NOMO-1 treated with DMSO at 0.1 percent for 48 hours (cell line): Measurements from ENCODE around the gene ABCA7.
"Not testable (repeated sequence)": the region's sequence is repeated elsewhere in the genome, so short reads cannot be mapped to it uniquely, and the experiment has no call there.

Source experiments
- DNase-seq: peaks from one replicate; lab custom pipeline; 2025; ENCODE audit not compliant: unreplicated experiment; lab: John Stamatoyannopoulos, UW

ABCA7 gene

DNA sequence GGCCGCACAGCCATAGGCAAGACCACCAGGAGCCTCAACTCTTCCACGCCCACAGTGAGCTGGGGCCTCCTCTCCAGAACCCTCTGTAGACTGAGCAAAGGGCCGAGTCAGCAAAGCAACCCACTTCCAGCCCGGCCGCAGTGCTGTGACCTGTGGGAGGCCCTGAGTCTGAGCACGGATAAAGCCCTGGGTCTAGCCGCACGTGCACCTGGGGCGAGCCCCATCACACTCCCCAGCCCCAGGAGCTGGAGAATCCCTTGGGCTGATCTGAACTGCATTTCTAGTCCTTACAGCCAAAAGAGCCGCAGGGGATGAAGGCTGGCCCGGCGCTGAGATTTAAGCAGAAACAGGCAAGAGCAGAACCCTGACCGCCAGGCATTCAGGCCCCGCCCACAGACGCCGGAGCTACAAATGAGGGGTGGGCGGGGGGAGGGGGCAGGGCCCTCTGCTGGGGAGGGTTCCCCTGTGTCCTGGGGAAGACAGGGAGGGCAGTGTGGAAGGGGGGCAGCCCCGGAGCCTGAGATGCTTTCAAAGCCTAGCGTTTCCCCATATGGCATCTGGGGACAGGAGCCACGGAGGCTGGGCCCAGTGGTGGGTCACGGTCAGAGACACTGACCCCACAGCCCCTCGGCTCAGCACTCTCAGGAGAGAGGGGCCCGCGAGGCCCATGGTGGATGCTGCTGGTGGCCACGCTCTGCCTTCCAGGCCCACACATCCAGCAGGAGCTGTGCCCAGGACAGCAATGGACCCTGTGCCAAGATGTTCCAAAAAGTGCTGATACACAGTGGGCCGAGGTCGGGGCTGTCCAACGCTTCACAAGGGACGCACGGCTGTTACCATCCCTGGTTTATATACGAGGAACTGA lies 23.9 kb upstream of the ABCA7 start:
- no peak for DNase-seq

DNA sequence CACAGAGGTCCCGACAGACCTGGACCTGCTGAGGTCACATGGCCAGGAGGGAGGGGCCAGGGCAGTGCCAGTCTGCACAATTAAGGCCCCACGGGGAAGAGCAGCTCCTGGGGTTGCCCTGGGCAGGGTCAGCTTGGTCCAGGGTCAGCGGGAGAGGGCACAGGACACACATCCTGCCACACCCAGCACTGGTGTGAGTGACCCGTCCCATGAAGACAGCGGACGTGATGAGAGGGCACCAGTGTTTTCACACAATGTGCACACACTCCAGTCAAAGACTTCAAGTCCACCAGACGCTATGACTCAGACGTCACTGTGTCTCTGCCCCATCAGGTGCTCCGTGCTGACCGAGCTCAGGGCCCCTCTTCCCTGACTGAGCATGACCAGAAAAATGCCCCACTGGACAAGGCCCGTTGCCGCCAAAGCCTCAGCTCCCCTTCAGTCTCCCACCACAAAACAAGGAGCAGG lies 23.2 kb upstream of the ABCA7 start:
- no peak for DNase-seq

DNA sequence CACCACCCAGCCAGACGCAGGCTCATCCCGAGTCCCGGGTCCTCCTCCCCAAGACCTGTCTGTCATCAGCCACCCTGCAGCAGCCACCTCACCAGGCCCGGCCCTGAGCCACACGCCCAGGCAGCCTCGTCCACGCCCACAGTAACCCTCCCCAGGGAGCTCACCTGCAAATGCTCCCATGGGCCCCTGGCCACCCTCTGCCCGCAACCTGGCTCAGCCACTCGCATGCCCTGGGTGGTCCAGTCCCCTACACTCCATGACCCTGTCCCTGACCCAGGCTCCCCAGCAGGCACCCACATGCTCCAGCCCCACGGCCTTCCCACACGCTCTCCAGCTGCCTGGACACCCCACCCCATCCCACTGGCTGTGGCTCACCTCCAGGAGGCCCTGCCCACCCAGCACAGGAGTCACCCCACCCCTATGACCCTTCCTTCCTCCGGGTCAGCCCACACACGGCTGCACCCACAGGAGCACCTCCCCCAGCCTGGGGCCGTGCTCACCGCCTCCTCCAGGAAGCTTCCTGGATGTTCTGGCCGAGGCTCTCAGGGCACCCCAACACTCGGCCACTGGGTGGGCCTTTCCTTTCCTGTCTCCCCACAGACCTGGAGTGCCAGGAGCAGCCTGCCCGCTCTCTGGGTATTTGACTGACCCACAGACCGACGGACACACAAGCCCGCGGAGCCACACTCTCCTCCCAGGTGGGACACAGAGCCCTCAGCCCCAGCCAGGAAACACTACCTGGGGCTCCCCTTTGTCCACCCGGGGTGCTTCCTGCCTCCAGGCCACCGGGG lies 22.6 kb upstream of the ABCA7 start:
- no peak for DNase-seq

DNA sequence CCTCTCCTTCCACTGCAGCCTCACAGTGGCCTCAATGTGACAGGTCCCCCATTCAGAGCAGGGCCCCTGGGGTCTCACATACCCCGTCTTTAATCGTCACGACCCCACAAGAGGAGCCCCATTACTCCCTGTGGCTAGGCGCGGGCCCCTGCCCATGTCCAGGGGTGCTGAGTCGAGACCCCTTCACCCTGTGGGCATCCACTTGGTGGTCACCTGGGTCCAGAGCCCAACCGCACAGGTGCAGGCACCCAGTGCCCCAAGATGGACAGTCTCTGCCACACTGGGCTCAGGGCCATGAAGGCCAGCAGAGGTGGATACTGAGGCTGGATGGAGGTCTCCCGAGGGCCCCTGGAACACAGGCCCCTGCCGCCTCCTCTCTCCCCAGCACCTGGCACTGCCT lies 22.0 kb upstream of the ABCA7 start:
- DNase-seq: no peak

DNA sequence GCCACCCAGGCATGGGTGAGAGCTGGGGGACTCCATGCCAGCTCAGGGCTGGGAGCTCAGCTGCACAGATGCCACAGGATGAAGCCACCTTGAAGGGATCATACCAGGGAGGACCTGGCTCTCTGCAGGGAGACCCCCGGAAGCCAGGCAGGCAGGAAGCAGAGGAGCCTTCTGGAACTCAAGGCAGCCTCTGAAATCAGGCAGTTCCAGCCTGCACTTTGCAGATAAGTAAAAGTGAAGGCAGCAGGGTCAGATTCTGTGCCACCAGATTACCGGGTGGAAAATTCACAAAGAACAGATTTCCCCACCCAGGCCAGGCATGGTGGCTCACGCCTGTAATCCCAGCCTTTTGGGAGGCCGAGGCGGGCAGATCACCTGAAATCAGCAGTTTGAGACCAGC lies 21.5 kb upstream of the ABCA7 start:
- DNase-seq: no peak

DNA sequence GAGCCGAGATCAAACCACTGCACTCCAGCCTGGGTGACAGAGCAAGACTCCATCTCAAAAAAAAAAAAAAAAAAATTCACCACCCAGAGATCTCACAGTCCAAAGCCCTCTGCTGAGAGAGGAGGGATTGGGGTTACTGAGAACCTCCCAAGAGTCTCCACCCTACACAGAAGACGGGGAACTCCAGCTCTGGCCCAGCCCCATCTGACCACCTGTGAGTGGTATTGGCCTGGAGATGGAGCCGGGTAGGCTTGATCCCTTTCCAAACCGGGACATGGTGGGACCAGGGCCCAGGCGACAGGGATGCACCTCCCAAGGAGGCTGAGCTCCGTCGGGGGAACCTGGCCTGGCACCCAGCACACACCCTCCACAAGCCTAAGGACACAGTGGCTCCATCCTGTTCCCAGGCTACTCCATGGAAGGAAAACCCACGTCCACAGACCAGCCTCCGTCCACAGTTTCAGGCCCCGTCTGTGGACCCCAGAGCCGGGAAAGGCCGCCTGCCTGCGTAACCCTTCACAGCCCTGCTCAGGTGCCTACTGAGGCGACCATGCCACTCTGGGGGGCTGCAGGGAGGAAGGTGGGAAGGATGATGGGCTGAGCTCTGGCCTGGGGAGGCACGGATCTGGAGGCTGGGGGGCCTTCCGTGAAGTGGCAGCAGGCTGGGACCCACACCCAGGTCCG lies 20.8 kb upstream of the ABCA7 start:
- DNase-seq: no peak

DNA sequence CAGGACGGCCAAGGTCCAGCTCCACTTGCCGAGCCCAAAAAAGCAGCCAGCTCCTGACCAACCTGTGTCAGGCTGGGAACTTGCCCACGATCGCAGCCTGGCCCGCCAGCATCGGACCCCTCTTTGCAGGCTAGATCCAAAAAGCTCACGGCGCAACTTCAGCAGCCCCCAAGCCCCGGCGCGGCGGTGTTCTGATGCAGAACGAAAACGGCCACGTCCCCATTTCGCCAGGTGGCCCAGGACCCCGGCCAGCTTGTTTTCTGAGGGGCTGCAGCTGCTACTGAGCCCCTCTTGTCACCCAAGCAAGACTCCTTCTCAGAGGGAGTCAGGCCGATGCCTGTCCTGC lies 20.3 kb upstream of the ABCA7 start:
- no peak for DNase-seq

DNA sequence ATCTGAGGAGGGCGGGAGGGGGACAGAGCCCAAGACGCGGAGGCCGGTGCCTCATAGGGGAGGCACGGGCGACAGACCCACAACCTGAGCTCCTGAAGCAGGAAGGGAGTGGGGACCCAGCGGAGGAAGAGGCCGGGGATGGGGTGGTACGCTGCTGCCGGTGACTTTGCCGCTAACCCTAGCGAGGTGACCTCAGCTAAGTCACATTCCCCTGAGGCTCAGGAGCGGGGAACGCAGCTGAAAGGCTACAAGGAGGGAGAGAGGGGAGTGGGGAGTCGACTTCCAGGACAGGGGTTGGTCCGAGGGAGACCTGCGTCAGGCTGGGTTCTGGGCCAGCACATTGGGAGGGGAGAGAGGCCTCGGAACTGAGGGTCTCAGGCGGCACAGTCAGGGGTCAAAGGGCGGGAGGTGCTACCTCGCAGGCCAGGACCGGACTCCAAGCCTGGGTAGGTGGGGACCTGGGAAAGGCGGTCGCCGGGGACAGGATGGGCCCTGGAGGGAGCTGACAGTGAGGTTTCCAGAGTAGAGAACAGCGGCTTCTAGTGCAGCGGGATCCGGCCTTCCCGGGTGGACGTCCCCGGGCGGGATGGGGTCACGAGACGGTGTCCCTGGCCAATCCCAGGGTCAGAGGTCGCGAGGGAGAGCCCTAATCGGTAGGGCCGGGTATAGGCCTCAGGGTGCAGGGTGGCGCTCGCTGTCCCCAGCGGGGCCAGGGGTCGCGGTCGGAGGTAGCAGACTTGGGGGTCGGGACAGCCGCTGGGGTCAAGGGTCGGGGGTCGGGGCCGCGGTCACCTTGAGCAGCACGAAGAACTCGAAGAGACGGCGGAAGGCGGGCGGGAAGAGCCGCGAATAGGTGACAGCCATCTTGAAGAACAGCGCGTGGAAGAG lies 19.7 kb upstream of the ABCA7 start:
- DNase-seq: no peak

DNA sequence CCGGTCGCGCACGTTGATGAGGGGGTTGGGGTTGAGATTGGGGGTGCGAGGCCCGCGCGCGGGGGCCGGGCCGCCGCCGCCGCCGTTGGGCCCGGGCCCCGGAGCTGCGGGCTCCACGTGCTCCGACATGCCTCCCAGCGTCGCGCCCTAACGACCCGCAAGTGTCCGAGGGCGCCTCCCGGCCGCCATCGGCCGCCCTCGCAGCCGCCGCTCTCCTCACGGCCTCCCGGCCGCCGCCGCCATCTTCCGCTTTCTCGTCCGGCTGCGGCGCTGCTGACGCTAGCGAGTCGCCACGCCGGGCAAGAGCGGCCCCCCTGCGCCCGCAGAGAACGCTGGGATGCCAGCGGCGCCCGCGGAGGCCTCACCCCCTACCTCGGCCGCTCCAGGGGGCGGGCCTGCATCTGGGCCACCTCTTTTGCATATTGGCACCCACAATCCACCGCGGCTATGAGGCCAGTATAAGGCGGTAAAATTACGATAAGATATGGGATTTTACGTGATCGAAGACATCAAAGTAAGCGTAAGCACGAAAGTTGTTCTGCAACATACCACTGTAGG lies 19.0 kb upstream of the ABCA7 start, which contains the start of gene TMEM259:
Gene TMEM259 (minus strand): TSS at position 256 of the 558 bp plus-strand sequence. CDS start 127 bp downstream, at position 129.
- peak; percentile 94 for DNase-seq

DNA sequence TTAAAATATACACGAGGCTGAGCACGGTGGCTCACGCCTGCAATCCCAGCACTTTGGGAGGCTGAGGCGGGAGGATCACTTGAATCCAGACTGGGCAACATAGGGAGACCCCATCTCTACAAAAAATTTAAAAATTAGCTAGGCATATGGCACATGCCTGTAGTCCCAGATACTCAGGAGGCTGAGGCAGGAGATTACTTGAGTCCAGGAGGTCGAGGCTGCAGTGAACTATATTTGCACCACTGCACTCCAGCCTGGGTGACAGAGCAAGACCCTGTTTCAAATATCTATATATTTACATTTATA lies 16.1 kb upstream of the ABCA7 start:
- not testable (repeated sequence) for DNase-seq

DNA sequence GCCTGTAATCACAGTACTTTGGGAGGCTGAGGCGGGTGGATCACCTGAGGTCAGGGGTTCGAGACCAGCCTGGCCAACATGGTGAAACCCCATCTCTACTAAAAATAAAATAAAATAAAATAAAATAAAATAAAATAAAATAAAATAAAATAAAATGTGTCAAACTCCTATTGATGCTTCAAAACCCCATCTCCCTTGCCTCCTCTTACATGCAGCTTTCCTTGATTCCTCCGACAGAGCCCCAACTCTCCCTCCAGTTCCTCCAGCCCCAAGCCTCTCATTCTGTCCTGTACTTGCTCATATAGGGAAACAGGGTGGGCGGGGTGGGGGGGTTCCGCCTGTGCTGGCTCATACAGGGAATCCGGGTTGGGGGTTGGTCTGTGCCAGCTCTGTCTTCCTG lies 14.8 kb upstream of the ABCA7 start:
- DNase-seq: not testable (repeated sequence)

DNA sequence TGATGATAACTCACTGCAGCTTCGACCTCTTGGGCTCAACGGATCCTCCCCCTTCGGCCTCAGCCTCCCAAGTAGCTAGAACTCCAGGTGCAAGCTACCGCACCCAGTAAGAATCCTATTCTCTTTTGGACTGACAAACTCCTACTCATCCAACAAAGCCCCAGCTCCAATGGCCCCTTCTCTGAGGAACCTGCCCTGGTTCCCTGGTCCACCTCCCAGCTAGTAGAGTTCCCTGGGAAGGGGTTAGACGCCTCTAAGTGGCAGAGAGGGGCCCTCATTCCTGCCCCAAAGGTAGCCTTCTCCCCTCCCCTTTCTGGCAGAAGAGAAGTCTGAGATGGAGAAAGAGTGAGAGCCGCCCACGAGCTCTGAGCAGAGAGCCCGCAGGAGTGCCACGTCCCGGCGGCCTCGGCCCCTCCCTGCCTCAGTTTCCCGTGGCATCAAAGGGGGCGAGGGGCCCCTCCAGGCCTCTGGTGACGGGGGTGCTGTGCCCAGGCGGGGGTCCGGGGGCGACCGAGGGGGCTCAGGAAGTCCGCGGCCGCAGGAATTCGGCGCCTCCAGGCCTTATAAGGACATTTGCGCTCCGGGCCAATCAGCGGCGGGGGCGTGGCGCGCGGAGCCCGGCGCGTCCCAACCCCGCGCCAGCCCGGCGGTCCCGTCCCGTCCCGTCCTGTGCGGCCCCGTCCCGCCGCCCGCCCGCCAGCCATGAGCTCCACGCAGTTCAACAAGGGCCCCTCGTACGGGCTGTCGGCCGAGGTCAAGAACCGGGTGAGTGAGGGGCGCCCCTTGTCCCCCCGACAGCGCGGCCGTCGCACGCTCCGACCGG lies 13.7 kb upstream of the ABCA7 start, which contains the start of gene CNN2:
Gene CNN2 (plus strand): TSS at position 649 of the 823 bp plus-strand sequence. CDS start 54 bp downstream, at position 703.
- peak; percentile 67 for DNase-seq

DNA sequence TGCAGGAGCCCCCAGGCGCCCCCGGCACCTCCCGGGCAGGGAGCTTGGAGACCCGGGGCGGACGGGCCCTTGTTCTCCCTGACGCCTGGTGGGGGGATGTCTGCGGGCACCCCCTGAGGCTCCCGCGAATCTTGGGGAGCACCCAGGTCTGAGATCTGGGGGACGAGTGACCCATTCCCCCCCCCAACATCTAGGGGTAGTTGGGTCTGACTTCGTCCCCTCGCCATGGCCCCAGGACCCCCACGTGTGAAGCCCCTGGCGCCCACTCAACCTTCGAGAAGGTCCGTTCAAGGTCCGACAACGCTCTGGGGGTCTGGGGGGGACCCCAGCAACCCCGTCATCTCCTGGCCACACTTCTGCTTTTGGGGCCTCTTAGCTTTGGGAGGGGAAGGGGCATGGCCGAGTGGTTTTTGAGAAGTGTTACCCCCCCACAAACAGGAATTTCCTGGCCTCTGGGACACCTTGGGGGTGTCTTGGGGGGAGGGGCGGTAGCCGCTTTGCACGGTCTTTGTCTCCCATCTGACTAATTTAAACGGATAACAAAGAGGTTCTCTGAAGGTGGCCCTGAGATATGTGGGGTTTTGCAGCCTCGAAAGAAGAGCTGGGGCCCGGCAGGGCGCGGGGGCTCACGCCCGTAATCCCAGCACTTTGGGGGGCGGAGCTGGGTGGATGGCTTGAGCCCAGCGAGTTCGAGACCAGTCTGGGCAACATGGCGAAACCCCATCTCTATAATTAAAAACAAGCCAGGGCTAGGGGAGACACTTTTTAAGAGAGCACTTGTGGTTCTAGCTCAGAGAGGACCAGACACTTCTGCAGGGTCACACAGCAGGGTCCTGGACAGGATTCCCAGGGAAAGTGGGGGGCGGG lies 12.9 kb upstream of the ABCA7 start:
- DNase-seq: peak; percentile 35

DNA sequence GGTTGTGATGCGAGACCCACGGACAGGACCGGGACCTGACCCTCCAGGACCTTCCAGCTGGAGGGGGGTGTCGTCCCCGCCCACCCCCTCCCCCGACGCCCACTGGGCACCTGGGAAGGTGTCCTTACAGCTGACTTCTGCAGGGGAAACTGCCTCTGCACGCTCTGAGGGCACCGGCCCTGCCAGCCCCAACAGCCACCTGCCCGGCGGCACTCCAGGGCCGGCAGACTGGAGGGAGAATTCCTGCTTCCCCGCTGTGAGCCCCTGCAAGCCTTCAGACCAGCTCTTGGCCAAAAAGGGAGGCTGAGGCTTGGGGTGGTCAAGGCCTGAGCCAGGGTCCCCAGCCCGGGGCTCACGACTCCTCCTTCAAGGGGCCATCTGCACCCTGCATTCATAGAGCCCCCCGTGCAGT lies 12.3 kb upstream of the ABCA7 start:
- no peak for DNase-seq

DNA sequence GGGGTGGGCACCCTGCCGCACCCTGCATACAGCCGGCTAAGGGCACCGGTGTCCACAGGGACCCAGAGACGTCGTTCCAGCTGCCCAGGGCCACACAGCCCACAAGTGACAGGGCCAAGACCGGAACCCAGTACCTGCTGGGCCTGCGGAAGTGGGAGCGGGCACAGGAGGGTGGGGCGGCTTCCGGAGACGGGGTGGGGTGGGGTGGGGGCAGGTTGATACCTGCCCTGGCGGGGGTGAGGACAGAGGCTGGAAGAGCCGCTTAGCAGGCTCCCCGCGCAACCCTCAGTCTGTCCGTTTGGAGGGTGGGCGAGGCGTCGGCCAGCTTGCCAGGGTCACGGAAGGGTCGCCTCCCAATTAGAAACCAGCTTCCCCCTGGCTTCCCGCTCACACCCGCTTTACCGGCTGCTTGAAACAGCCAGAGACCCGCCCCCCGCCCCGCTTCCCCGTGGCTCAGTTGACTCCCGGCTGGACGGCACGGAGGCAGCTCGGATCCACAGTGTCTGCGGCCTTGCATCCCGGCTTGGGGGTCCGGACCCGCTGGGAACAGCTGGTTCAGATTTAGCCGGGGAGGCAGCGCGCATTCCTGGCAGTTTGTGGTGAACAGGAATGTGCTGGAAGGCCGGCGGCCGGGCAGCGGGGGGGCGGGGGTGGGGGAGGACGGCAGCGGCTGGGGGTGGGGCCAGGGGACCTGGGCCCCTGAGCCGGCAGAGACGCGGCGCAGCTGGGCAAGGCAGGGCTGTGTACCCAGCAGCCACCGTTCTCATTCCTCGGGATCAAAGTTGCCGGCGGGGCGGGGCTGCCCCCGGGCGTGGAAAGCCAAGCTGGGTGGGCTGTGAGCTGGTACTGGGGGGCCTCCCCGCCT lies 11.6 kb upstream of the ABCA7 start:
- peak; percentile 62 for DNase-seq

DNA sequence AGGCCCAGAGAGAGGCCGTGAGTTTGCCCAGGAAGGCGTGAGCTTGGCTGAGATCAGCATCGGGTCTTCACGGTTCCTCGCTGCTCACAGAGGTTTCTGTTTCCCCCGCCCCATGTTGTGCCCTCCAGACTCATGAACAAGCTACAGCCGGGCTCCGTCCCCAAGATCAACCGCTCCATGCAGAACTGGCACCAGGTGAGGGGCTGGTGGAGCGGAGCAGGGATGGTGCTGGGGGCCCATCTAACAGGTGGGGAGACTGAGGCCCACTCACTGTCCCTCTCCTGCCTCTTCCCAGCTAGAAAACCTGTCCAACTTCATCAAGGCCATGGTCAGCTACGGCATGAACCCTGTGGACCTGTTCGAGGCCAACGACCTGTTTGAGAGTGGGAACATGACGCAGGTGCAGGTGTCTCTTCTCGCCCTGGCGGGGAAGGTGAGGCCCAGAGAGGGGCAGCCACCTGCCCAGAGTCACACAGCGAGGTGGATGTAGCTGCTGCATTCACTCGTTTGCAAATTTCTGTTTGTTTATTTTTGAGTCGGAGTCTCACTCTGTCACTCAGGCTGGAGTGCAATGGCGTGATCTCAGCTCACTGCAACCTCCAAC lies 7.5 kb upstream of the ABCA7 start:
- DNase-seq: no peak

DNA sequence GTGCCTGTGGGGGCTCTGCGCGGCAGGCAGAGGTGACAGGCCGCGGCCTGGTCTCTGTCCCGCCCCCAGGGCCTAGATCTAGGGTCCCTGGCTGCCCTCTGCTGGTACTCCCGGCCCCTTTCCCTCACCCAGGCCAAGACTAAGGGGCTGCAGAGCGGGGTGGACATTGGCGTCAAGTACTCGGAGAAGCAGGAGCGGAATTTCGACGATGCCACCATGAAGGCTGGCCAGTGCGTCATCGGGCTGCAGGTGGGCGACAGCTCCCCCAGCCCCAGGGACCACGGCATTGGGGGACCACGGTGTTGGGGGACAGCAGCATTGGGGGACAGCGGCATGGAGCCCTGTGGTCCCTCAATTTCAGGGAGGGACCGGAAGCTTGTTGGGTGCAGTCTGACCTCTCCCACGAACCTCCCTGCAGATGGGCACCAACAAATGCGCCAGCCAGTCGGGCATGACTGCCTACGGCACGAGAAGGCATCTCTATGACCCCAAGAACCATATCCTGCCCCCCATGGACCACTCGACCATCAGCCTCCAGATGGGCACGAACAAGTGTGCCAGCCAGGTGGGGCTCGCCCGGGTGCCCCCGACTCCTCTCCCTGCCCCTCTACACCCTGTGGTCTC lies 3.8 kb upstream of the ABCA7 start:
- DNase-seq: no peak
